Left renal cortex interstitium (tissue), 4 donors: ENCODE data around the gene PNPLA8. TPM values are rescaled to one million over a fixed set of nuclear protein-coding genes. Genes with fewer than 3 reads are reported as not detected.
"Not testable (repeated sequence)": the region's sequence is repeated elsewhere in the genome, so short reads cannot be mapped to it uniquely, and the experiment has no call there.

Experiments
- DNase-seq, 4 donors: peaks; one replicate each; pipeline ENCODE4 v3.0.0-alpha.2; 2013; ENCODE audit warnings: low read depth in 4 of 4, low spot score in 2 of 4, missing footprints in 1 of 4
- polyA plus RNA-seq, 4 donors: library from polyadenylated mRNA; unstranded; fragments of 120-200 nt; gene quantifications; one replicate each; pipeline ENCODE4 v1.2.1, GENCODE V29; 2013; ENCODE audit not compliant: insufficient read length in 4 of 4

Gene PNPLA8
- 10 to 100 TPM; 35.4 to 47.8 (median 39.8) TPM for polyA plus RNA-seq

GRCh38 chr7:108525985-108526767 lies at the start of gene PNPLA8:
Gene PNPLA8 (minus strand): TSS chr7:108526135. CDS start chr7:108515491, 10,644 bp downstream.
- peak; percentile 95 to 100 (median 98) for DNase-seq

GRCh38 chr7:108575156-108575555 lies 49.2 kb upstream of the PNPLA8 start:
- no peak for DNase-seq

- DNase-seq: no peak
Measured at GRCh38 chr7:108572480-108572879, 46.5 kb upstream of the PNPLA8 start.

GRCh38 chr7:108570146-108570755 lies 44.3 kb upstream of the PNPLA8 start:
- peak in 1 of 4 donors; percentile 36 for DNase-seq

- DNase-seq: peak; percentile 94 to 99 (median 96)
Measured at GRCh38 chr7:108569381-108570145, 43.6 kb upstream of the PNPLA8 start, which contains the start of the genes DNAJB9 and THAP5. Gene DNAJB9 (plus strand): TSS chr7:108569874. CDS start chr7:108571727, 1,853 bp downstream. Gene THAP5 (minus strand): TSS chr7:108569706. CDS start chr7:108569569, 137 bp downstream.

GRCh38 chr7:108568801-108569380 lies 43.0 kb upstream of the PNPLA8 start:
- no peak for DNase-seq

GRCh38 chr7:108565987-108566386 lies 40.1 kb upstream of the PNPLA8 start:
- DNase-seq: no peak

- no peak for DNase-seq
Measured at GRCh38 chr7:108561047-108561619, 35.2 kb upstream of the PNPLA8 start.

GRCh38 chr7:108559253-108559652 lies 33.3 kb upstream of the PNPLA8 start:
- no peak for DNase-seq

GRCh38 chr7:108557617-108558016 lies 31.7 kb upstream of the PNPLA8 start:
- no peak for DNase-seq

- DNase-seq: no peak
Measured at GRCh38 chr7:108557191-108557590, 31.3 kb upstream of the PNPLA8 start.

- DNase-seq: not testable (repeated sequence)
Measured at GRCh38 chr7:108556665-108557064, 30.7 kb upstream of the PNPLA8 start.

- DNase-seq: not testable (repeated sequence)
Measured at GRCh38 chr7:108548141-108548896, 22.4 kb upstream of the PNPLA8 start.

GRCh38 chr7:108541478-108541877 lies 15.5 kb upstream of the PNPLA8 start:
- DNase-seq: no peak

- DNase-seq: not testable (repeated sequence)
Measured at GRCh38 chr7:108538685-108539084, 12.8 kb upstream of the PNPLA8 start.

- DNase-seq: not testable (repeated sequence)
Measured at GRCh38 chr7:108538236-108538635, 12.3 kb upstream of the PNPLA8 start.

- no peak for DNase-seq
Measured at GRCh38 chr7:108537229-108537628, 11.3 kb upstream of the PNPLA8 start.

- DNase-seq: no peak
Measured at GRCh38 chr7:108535744-108536143, 9.8 kb upstream of the PNPLA8 start.

- no peak for DNase-seq
Measured at GRCh38 chr7:108535257-108535656, 9.3 kb upstream of the PNPLA8 start.
